PFSK-1 (cell line): ENCODE results near the gene EYA4.

Experiments
- FOXP2 ChIP-seq: optimal IDR thresholded peaks from 2 replicates; pipeline ENCODE3; 2011; ENCODE audit warnings: borderline replicate concordance, control low read depth, inconsistent platforms; ENCODE audit not compliant: insufficient read depth; ENCODE audit errors: extremely low read length, extremely low read depth
- POLR2AphosphoS5 ChIP-seq: IDR thresholded peaks from 2 replicates; pipeline ENCODE4 v1.6.1; 2012; ENCODE audit warnings: low read depth, mild to moderate bottlenecking, control low read depth, low read length, moderate library complexity
- SIN3A ChIP-seq: IDR thresholded peaks from 2 replicates; pipeline ENCODE4 v1.6.1; 2012; ENCODE audit warnings: mild to moderate bottlenecking, low read length, moderate library complexity, borderline replicate concordance; ENCODE audit not compliant: insufficient read depth
- TAF1 ChIP-seq: IDR thresholded peaks from 2 replicates; pipeline ENCODE4 v1.6.1; 2012; ENCODE audit warnings: low read length, control low read depth, borderline replicate concordance; ENCODE audit not compliant: insufficient read depth

DNA sequence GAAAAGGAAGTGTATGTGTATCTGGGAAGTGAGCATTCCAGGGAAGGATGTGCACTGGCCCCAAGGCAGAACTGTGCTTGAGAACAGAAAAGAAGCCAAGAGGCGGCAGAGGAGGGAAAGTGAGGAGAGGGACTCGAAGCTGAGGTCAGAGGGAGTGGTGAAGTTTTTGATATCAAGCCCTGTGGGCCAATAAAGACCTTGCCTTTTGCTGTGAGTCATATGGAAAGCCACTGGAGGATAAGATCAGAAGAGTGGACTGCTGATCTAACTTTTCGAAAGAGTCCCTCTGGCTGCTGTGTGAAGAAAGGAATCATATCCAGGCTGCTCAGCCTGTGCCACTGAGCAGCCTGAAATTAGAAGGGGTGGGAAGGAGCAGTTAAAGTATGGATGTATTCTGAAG is 99.4 kb downstream of the EYA4 start:
- TF ChIP-seq TAF1: no peak
- TF ChIP-seq FOXP2: no peak
- TF ChIP-seq SIN3A: no peak
- TF ChIP-seq POLR2AphosphoS5: no peak
